Measurements from ENCODE around the gene SPARCL1. TPM values are rescaled to one million over a fixed set of nuclear protein-coding genes. Genes with fewer than 3 reads are reported as not detected.
"Not testable (repeated sequence)": the region's sequence is repeated elsewhere in the genome, so short reads cannot be mapped to it uniquely, and the experiment has no call there.

The SPARCL1 gene
- total RNA-seq (0.11 TPM in 1 of 2 replicates, not detected in the other), polyA plus RNA-seq (not detected in 2 replicates)

DNA sequence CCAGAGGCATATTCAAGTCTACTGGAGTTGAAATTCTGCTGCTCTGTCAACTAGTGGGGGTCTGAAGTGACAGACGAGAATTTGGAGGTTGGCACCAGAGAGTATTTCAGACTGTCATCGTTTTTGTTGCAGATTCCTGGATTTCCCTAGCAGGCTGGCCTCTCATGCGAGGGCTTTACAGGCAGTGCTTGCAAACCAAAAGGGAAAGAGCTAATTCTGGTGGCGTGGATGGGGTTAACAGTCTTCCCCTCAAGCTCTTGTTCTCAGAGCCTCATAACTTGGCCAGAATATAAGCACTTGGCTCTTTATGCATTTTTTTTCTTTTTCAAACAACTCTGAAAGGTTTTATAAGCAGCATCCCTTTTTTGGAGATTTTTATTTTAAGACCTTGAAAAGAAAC, at the start of gene SPARCL1:
Gene SPARCL1, minus strand, starts transcription at position 190 of the 400 bp plus-strand sequence. CDS start 29,802 bp downstream, outside the sequence.
- peak in 1 of 2 donors; percentile 56 for DNase-seq (ENCODE audit: low read depth in 1 of 2, low spot score in 1 of 2)
- Histone ChIP-seq H3K36me3 (no peaks in the 10 kb centered on the region), H3K27ac (no peak within 1 kb of the TSS), H3K27me3 (no peaks in the 10 kb centered on the region), H3K4me3 (no peak within 1 kb of the TSS), H3K9me3 (ENCODE audit: low read depth) (no peaks in the 10 kb centered on the region), H3K4me1 (ENCODE audit: low read depth) (peaks cover 13% of the 10 kb centered on the region)
- TF ChIP-seq, protein P1, sequence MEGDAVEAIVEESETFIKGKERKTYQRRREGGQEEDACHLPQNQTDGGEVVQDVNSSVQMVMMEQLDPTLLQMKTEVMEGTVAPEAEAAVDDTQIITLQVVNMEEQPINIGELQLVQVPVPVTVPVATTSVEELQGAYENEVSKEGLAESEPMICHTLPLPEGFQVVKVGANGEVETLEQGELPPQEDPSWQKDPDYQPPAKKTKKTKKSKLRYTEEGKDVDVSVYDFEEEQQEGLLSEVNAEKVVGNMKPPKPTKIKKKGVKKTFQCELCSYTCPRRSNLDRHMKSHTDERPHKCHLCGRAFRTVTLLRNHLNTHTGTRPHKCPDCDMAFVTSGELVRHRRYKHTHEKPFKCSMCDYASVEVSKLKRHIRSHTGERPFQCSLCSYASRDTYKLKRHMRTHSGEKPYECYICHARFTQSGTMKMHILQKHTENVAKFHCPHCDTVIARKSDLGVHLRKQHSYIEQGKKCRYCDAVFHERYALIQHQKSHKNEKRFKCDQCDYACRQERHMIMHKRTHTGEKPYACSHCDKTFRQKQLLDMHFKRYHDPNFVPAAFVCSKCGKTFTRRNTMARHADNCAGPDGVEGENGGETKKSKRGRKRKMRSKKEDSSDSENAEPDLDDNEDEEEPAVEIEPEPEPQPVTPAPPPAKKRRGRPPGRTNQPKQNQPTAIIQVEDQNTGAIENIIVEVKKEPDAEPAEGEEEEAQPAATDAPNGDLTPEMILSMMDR (IDR thresholded peaks at IDR 0.05; ENCODE audit: low read depth, low read length) = no peak

DNA sequence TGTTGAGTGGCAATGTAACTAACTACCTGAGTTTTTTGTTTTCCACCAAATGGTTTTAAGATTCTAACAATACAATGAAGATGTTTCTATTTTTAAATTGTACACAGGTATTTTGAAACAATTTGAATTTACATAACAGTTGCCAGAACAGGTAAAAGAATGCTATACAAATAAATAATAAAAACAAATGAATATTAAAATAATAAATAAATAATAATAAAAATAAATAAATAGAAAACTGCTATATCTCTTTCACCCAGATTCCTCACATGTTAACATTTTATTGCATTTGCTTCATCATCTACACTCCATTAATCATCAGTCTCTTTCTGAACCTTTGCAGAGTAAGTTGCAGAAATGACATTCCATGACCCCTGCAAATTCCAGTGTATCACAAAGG, 46.8 kb upstream of the SPARCL1 start:
- TF ChIP-seq, protein P1 (IDR thresholded peaks at IDR 0.05; ENCODE audit: low read depth, low read length) = no peak
- H3K9me3 ChIP-seq (ENCODE audit: low read depth) = no peaks in the 10 kb centered on the region
- no peaks in the 10 kb centered on the region for H3K36me3 ChIP-seq
- no peaks in the 10 kb centered on the region for H3K4me1 ChIP-seq (ENCODE audit: low read depth)
- no peaks in the 10 kb centered on the region for H3K27me3 ChIP-seq
- H3K27ac ChIP-seq = no peak overlapping the region
- no peak overlapping the region for H3K4me3 ChIP-seq
- no peak for DNase-seq (ENCODE audit: low read depth in 1 of 2, low spot score in 1 of 2)

DNA sequence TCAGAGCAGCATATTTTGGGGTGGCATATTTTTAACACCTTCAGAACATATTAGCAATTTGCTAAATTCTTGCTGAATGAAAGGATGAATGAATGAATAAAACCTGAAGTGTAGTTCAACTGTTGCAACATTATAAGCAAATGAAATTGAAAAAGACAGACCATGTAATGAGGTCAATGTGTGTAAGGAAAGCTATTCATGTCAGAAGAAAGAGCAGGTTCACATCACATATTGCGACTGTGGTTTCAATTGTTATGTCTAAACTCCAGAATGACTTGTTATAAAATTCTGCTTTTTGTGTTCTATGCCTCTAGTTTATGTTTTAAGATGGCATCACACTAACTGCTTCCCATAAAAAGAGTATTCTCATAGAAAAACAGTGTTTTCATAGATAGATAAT, 46.2 kb upstream of the SPARCL1 start:
- Histone ChIP-seq H3K9me3 (ENCODE audit: low read depth) (no peaks in the 10 kb centered on the region), H3K4me3 (no peak overlapping the region), H3K27me3 (no peaks in the 10 kb centered on the region), H3K36me3 (no peaks in the 10 kb centered on the region), H3K4me1 (ENCODE audit: low read depth) (no peaks in the 10 kb centered on the region), H3K27ac (no peak overlapping the region)
- DNase-seq (ENCODE audit: low read depth in 1 of 2, low spot score in 1 of 2) = no peak
- TF ChIP-seq, protein P1 (IDR thresholded peaks at IDR 0.05; ENCODE audit: low read depth, low read length) = no peak

DNA sequence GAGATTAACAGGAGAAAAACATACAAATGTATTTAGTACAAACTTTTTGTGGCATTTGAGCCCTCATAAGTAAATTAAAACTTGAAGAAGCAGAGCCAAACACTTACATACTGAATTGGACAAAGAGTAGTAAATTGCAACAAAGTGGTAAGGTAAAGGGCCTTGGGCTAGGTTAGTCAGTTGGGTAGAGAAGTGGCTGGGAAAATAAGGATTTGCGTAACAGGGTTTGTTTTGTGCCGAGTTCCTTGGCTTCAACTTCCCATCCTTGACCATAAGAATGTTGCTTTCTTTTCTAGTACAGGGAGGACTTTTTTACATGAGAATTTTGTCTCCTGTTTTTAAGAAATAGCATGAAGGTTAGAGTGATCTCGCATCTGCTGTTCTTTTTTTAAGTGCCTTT, 45.8 kb upstream of the SPARCL1 start:
- Histone ChIP-seq H3K9me3 (ENCODE audit: low read depth) (no peaks in the 10 kb centered on the region), H3K36me3 (no peaks in the 10 kb centered on the region), H3K4me3 (no peak overlapping the region), H3K27me3 (no peaks in the 10 kb centered on the region), H3K27ac (no peak overlapping the region), H3K4me1 (ENCODE audit: low read depth) (no peaks in the 10 kb centered on the region)
- TF ChIP-seq, protein P1 (IDR thresholded peaks at IDR 0.05; ENCODE audit: low read depth, low read length) = no peak
- DNase-seq (ENCODE audit: low read depth in 1 of 2, low spot score in 1 of 2) = peak in 1 of 2 donors; percentile 18

GRCh38 chr4:87574376-87574775, 45.2 kb upstream of the SPARCL1 start:
- H3K27me3 ChIP-seq; H3K4me3 ChIP-seq; H3K4me1 ChIP-seq (ENCODE audit: low read depth); H3K27ac ChIP-seq; H3K9me3 ChIP-seq (ENCODE audit: low read depth); DNase-seq (ENCODE audit: low read depth in 1 of 2, low spot score in 1 of 2); H3K36me3 ChIP-seq: not testable (repeated sequence)

- H3K4me3 ChIP-seq = no peak overlapping the region
- H3K27ac ChIP-seq = no peak overlapping the region
- no peaks in the 10 kb centered on the region for H3K36me3 ChIP-seq
- DNase-seq (ENCODE audit: low read depth in 1 of 2, low spot score in 1 of 2) = no peak
- H3K27me3 ChIP-seq = no peaks in the 10 kb centered on the region
- no peaks in the 10 kb centered on the region for H3K4me1 ChIP-seq (ENCODE audit: low read depth)
- TF ChIP-seq, protein P1 (IDR thresholded peaks at IDR 0.05; ENCODE audit: low read depth, low read length) = no peak
- H3K9me3 ChIP-seq (ENCODE audit: low read depth) = no peaks in the 10 kb centered on the region
These were observed 41.2 kb upstream of the SPARCL1 start for GRCh38 chr4:87570290-87570805.

All from cardiac muscle cell (in vitro differentiated cells and primary cell).